GM19463 (cell line): ENCODE data around the gene PTPN18.

ENCODE experiments used
- ATAC-seq: cut with Tn5 transposase; IDR thresholded peaks from one replicate; pipeline ENCODE4 v1.9.1; 2021; ENCODE audit warnings: mild to moderate bottlenecking, moderate library complexity; ENCODE audit not compliant: unreplicated experiment

Gene PTPN18

DNA sequence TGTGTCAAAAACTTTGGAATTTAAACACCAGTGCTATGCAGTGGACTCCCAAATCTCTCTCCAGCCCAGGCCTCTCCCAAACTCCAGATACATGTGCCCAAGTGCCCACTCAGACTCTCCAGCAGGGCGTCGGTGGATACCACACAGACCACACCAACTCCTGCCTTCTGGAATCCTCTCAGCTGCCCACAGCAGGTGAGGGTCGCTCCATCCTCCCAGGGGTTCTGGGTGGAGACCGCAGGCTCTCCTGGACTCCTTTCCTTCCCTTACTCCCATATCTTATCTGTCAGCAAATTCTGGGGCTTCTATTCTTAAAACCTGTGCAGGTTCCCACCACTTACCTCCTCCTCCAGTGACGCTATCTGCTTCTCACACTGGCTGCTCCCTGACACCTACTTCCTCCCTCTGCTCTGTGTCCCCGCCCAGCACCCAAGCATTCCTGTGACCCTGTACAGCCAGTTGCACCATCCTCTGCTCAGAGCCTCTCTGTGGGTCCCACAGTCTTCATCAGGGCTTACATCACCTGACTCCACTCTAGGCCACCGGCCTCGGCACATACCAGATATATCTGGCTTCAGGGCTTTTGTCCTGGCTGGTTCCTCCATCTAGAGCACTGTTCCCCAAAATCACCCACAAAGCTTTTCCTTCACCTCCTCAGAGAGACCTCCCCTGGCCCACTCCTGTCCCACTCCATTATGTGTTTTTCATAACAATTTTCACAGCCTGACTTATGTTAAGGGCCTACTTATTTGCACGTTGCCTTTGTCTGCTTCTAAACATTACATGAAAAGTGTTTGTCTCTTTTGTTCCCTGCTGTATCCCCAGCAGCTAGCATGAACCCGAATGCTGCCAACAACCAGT, 15.7 kb upstream of the PTPN18 start:
- no peak for ATAC-seq

DNA sequence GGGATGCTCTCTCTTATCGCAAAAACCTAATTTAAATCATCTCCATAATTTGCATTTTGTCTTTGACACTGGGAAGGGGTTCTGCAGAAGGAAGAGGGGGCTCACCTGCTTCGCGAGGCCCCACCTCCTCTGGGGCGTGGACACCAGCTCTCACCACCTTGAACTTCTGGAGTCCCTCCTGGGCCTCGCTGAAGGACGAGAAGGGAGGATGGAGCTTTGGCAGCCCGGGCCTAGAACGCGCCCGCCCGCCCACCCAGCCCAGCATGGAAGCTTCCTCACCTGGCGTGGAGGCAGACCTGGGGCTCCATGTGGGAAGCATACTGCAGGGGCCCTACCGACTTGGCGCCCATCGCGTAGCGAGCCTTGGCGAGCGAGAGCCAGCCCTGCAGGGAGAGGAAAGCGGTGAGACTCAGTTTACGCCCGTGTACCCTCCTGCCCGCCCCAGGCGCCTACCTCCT, 14.3 kb upstream of the PTPN18 start:
- peak; percentile 0 for ATAC-seq

DNA sequence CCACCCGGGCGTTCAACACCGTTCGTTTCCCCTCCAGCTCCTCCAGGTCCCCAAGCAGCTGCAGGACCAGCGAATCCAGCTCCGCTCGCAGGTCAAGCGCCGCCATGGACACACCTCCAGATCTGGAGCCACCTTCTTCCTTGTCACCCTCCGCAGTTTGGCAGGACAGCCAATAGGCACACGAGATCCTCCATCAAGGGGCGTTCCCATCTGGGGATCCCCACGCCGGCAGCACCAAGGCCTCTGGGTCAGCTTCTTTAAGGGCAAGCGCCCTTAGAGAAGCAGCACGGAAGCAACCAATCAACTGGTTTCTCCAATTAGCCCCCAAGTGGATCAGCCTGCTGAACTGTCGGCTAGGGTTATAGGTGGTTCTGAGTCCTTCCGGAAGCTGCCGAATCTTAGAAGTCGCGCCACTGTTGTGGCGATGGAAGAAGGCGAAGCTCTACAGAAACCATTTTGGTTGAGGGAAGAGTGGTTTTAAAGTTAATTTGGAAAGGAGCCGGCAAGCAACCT, 13.8 kb upstream of the PTPN18 start:
- ATAC-seq = peak; percentile 71

DNA sequence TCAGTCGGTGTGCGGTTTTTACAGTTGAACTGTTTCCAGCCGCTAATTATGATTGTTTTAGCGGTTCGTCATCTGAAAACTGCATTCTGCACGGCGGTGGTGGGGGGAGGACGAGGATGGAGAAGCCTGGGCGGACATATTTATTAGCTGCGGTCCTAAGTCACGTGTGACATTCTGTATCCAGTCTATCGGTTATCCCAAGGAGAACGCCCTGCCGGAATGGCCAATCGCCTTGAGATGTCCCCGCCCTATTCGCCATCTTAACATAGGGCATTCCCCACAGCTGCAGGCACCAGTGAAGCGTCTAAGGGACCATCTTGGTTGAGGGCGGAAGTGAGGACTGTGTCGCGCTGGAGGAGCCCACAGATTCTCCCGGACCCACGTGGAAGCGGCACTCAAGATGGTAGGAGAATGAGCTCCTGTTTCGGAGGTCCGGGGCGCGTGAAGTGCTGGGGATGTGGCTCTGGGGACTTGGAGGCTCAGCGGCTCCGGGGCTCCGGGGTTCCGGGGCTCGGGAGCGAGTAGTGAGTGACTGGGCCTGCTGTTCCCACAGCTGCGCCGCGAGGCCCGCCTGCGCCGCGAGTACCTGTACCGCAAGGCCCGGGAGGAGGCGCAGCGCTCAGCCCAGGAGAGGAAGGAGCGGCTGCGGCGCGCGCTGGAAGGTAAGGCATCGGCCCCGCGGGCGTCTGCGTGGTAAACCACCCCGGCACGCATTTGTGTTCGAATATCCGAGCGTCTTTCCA, 13.2 kb upstream of the PTPN18 start, which contains the start of gene IMP4:
Gene IMP4 (plus strand): TSS at position 365 of the 743 bp plus-strand sequence. CDS start 36 bp downstream, at position 401.
- peak; percentile 80 for ATAC-seq

DNA sequence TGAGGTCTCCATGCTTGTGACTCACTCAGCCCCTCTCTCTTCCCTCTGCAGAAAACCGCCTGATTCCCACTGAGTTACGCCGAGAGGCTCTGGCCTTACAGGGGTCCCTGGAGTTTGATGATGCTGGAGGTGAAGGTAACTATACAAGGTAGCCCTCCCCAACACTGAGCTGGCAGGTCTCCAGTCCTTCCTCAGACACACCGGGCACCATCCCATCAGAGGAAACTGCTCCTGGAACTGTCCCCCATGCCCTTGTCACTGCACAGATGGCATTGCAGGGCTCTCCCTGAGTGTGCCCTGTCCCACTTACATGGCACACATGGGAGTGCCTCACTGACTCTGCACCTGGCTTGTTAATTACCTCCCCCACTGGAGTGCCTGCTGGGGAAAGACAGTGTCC, 11.3 kb upstream of the PTPN18 start:
- no peak for ATAC-seq

DNA sequence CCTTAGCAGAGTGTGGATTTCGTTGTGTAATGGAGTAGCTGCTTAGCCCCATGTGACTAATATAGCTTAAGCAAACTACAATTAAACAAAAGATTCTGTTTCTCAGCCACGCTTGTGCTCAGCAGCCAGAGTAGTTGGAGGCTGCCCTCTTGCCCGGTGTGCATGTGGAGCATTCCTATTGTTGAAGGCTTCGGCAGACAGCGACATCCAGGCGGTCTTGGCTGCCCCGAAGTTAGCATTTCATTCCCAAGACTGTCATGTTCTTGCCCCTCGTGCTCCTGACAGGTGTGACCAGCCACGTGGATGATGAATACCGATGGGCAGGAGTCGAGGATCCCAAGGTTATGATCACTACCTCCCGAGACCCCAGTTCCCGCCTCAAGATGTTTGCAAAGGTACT, 10.8 kb upstream of the PTPN18 start:
- ATAC-seq = no peak

DNA sequence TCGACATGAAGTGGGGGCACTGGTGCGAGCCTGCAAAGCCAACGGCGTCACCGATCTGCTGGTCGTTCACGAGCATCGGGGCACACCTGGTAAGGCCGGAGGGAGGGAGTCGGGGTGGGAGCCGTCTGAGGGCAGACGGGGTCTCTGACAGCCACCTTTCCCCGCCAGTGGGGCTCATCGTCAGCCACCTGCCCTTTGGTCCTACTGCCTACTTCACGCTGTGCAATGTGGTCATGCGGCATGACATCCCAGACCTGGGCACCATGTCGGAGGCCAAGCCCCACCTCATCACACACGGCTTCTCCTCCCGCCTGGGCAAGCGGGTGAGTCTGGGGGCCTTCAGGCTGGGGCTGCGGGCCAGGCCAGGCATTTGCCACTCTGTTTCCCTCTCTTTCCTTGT, 10.2 kb upstream of the PTPN18 start:
- ATAC-seq = no peak

DNA sequence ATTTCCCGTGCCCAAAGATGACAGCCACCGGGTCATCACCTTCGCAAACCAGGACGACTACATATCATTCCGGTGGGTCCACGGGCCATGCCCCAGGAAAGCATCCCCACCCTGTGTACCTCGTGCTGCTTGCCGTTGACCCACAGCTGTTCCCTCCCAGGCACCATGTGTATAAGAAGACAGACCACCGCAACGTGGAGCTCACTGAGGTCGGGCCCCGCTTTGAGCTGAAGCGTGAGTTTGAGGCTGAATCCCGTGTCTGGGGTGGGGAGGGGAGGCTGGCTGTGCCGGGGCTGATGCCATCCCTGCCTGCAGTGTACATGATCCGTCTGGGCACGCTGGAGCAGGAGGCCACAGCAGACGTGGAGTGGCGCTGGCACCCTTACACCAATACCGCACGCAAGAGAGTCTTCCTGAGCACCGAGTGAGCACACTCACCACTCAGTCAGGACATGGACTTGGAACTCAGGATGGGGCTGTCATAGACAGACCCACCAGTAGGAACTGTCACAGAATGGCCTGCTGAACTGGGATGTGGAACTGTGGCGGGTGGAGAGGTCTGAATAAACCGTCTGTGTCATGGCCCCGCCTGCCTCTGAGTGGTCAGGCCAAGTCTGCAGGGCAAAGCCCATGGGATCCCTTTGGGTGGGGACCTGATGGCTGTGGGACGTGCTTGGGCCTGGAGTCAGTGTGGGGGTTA, 9.7 kb upstream of the PTPN18 start:
- ATAC-seq = no peak

DNA sequence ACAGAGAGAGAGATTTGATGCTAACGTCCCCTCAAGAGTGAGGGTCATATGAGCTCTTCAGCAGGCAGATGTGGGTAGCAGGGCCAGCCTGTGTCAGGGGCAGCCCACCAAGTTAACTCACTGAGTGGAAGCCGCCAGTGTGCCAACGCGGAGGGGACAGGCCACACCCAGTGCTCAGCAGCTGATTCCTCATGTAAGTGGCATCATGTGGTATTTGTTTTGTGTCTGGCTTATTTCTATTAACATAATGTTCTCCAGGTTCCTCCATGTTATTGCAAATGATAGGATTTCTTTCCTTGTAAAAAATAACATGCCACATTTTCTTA, 9.2 kb upstream of the PTPN18 start:
- no peak for ATAC-seq

DNA sequence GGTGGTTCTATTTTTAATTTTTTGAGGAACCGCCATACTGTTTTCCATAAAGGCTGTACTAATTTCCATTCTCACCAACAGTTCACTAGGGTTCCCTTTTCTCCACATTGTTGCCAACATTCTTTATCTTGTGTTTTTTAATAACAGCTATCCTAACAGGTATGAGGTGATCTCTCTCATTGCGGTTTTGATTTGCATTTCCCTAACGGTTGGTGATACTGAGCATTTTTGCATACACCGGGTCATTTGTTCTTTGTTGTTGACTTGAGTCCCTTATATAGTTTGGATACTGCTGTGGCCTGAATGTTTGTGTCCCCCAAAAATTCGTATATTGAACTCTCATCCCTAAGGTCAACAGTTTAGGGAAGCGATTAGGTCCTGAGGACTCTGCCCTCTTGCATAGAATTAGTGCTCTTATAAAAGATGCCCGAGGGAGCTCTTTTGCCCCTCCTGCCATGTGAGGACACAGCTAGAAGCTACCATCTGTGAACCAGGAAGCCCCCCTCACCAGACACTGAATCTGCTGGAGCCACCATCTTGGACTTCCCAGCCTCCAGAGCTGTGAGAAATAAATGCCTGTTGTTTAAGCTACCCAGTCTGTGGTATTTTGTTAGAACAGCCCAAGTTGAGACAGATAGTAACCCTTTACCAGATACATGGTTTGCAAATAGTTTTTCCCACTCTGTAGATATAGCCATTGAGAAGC, 8.5 kb upstream of the PTPN18 start:
- ATAC-seq = no peak

DNA sequence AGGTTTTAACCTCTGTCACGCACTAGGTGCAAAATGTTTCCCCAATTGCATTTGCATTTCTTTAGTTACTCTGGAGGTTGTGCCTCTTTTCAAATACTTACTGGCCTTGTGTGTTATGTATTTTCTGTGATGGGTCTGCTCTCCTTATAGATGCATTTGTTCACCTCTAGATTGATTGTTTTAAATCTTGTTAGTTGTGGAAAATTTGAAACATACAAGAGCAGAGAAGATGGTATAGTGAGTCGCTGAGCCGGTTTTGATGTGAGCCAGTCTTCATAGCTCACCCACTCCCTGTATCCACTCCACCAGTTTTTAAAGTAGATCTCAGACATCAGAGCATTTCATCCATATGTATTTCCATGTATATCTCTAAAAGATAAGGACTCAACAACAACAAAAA, 6.7 kb upstream of the PTPN18 start:
- ATAC-seq = no peak

DNA sequence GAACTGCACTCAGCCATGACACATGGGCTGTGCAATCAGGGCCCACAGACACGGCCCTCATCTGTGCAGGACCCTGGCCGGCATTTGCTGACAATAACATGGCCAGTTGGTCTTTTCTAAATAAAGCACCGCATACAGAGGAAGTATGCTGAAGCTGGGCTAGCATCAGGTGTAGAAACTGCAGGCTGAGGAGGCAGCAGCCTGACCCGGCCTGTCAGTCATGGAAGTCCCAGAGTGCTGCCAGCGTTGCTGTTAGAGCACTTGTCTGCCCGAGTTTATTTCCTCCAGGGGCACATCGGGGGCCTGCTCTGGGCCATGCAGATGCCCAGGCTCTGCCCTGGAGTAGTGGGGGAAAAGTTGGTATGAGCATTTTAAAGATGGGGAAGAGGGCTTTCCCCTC, 4.1 kb upstream of the PTPN18 start:
- no peak for ATAC-seq

DNA sequence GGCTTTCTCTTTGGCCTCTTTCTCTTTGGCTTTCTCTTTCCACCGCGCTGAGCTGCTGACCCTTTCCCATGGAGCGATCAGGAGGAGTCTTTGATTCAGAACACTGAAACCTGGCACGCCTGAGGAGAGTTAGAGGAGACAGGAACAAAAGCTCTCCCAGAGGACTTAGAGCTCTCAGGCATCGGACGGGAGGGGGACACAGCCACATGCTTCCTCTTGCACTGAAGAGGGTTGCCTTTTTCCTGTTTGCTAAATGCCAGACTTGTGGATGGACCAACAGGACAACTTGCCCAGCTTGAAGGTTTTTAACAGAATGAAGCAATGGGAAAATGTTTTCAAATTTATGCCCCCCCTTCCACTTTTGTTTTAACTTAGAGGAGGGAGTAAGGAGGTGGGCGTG, 3.6 kb upstream of the PTPN18 start:
- ATAC-seq = no peak

DNA sequence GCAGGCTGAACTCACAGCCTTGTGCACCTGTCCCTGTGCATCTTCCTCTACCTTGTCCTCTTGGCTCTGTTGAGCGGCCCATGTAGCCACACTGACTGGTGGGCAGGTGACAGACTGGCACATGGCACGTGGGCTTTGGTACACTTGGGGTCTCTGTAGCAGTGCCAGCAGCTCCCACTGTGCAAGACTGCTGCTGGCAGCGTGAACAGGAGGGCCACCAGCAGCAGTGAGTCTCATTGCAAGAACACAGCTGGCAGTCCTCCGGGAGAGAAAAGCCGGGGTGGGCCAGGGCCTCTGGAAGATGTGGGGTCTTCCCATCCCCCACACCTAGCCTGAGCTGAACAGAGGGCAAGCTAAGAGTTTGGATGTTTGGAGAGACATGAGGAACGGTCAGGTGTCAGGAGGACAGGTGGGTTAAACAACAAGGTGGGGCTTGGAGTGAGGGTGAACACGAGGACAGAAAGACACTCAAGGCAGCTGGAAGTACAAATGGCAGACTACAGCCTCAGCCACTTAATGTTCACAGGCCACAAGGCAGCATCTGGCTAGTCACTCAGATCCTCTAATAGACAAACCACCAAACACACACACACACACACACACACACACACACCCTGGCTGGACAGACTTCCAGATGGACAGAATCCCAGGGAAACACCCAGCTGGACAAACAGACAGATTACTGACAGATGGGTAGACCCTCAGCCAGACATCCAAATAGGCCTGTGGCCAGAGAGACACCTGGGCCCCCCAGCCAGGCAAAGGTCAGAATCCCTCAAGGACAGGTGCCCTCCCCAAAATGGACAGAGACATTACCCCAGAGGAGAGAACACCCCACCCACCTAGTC, 2.3 kb upstream of the PTPN18 start:
- no peak for ATAC-seq

DNA sequence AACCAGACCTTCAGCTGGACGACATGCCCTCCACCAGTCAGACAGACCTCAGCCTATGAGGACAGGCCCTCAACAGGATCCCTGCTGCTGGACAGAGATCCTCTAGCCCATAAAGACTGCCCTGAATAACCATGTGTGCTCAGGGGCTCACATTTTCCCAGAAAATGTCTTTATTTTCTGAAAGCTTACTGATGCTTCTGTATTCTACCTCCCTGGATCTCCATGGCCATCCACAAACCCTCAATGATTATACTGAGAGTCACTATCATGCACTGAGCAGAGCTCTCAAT, 1.8 kb upstream of the PTPN18 start:
- ATAC-seq = no peak

DNA sequence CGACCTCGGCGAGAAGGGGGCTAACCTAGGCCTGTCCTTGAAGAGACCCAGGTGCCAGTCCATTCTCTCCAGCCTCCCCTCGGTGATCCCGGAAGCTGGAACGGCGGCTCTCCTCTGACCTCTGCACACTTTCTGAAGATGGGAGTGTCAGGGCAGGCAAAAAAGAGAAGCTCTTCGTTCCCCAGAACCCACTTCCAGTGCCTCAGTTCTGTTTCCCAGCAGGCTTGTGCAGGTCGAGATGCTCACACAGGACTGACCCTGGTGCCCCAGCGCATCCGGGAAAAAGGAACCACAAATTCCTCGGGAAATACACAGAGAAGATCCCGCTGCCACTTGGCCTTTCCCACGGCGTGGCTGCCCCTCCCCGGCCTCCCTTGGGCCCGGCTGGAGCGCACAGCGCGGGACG, 681 bp upstream of the PTPN18 start:
- peak; percentile 2 for ATAC-seq

DNA sequence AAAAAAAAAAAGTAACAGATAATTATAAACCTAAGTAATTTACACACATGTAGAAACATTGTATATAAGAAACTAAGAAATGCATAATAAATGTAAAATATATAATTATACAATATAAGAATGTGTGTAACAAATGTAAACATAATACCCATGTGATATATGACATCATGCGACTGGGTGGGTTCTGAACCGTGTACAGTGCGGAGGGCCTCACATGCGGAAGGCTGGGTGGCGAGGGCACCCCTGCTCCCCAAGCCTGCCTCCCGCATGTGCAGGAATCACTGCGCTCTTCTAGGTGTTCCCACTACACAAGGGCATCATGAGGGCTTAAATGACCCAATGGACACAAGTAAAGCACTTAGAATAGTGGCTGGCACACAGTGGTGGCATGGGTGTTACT, 2.0 kb downstream of the PTPN18 start:
- ATAC-seq = no peak

DNA sequence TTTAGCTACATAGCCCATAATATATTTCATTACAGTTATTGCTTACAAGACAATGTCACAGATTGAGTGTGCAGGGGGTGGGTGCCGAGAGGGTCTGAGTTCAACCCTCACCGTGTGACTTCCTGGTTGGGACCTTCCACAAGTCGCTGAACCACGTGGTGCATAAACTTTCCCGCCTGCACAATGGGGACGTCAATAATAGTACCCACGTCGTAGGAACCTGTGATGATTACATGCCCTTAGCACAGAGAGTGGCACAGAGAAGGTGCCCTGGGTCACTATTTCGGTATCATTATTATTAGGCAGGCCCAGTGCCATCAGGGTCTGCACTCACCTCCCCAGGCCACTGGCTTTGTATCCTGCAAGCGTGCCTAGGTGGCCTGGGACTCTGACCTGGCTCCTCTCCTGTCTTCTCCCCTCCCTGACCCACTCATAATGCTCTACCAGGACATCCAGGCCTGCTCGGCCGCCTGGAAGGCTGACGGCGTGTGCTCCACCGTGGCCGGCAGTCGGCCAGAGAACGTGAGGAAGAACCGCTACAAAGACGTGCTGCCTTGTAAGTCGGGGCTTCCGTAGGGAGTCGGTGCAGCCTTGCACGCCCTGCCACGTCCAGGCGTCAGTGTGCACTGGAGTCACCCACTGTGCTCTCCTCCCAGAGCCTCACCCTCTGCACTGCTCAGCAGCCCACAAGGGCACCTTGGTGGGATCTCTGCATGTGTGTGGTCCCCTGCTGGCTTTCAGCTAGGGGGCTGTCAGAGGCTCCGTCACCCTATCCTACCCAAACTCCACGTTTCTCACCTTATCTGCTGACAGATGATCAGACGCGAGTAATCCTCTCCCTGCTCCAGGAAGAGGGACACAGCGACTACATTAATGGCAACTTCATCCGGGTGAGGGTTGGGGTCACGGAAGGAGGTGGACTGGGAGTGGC, 2.8 kb downstream of the PTPN18 start:
- ATAC-seq = no peak

DNA sequence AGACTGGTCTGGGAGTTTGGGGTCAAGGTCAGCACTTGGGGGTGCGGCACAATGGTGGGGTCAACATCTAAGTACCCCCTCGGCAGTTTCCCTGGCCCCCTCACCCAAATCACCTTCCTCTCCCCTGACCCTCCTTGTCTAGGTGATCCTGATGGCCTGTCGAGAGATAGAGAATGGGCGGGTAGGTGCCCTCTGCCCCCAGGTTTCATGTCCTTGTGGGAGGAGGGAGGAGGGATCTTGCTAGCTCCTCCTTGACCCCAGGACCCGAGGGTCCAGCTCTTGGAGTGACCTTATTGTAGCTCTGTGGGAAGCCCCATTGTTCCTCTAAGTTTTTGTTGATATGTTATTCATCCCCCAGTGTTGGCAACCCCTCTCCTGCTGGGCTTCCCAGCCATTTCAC, 3.6 kb downstream of the PTPN18 start:
- ATAC-seq = no peak
